Astrocyte (in vitro differentiated cells and primary cell): ENCODE measurements around the gene INKA2.

Experiments
- EZH2 ChIP-seq: IDR thresholded peaks from 2 replicates; pipeline ENCODE4 v1.6.1; 2012; ENCODE audit warnings: mild to moderate bottlenecking, low read length, inconsistent platforms; ENCODE audit not compliant: insufficient read depth
- TF ChIP-seq, protein P1 (sequence below): IDR thresholded peaks from 2 replicates; pipeline ENCODE4 v1.5.1; 2011; ENCODE audit warnings: low read depth, mild to moderate bottlenecking, inconsistent platforms, low read length, moderate library complexity; ENCODE audit not compliant: insufficient read depth

DNA sequence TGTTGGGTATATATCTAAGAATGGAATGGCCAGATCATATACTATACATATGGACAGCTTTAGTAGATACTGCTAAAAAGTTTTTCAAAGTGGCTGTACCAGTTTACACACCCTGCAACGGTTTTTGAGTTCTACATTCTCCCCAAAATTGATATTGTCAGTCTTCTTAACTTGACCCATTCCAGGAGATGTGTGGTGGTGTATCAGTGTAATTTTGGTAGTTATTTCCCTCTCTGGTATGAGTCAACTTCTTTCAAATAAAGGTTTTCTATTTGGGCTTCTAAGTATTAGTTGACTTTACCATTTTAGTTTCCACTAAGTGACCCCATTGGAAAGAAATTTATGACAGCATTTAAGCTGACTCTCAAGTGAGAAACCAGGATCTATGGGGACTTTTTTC, 29.2 kb downstream of the INKA2 start:
- TF ChIP-seq, protein P1, sequence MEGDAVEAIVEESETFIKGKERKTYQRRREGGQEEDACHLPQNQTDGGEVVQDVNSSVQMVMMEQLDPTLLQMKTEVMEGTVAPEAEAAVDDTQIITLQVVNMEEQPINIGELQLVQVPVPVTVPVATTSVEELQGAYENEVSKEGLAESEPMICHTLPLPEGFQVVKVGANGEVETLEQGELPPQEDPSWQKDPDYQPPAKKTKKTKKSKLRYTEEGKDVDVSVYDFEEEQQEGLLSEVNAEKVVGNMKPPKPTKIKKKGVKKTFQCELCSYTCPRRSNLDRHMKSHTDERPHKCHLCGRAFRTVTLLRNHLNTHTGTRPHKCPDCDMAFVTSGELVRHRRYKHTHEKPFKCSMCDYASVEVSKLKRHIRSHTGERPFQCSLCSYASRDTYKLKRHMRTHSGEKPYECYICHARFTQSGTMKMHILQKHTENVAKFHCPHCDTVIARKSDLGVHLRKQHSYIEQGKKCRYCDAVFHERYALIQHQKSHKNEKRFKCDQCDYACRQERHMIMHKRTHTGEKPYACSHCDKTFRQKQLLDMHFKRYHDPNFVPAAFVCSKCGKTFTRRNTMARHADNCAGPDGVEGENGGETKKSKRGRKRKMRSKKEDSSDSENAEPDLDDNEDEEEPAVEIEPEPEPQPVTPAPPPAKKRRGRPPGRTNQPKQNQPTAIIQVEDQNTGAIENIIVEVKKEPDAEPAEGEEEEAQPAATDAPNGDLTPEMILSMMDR: no peak
- no peak for TF ChIP-seq EZH2
